HEK293 (cell line): ENCODE data around the gene IL16.

Experiments used
- CTCF ChIA-PET: fragments of 350-600 bp; formaldehyde crosslinking; extraction: SDS; loops from one replicate; lab custom pipeline; 2021; ENCODE audit warnings: antibody characterized with exemption; lab: Yijun Ruan, JAX
- POLR2A ChIA-PET: fragments of 300-600 bp; formaldehyde crosslinking; extraction: SDS; loops from one replicate; lab custom pipeline; 2020; ENCODE audit warnings: antibody characterized with exemption, inconsistent platforms; lab: Yijun Ruan, JAX
- H3K27ac ChIP-seq: fragments of 200-500 bp; sonication (Bioruptor generic); 2 replicates; pipeline ENCODE4 v1.5.1; 2014; ENCODE audit warnings: low read depth, low read length, control low read depth, inconsistent platforms; ENCODE audit errors: extremely low read depth
- H3K36me3 ChIP-seq, 2 experiments: fragments of 200-500 bp in 1 of 2; sonication (Bioruptor generic) in 1 of 2; 1 replicate in 1 of 2; 2 replicates in 1 of 2; pipeline ENCODE4 v1.5.1; 2014 to 2017; ENCODE audit warnings: inconsistent platforms in 2 of 2, low read length in 2 of 2; ENCODE audit not compliant: control insufficient read depth in 2 of 2, insufficient read depth in 1 of 2
- H3K4me1 ChIP-seq: fragments of 200-500 bp; sonication (Bioruptor generic); 2 replicates; pipeline ENCODE4 v1.5.1; 2014; ENCODE audit warnings: mild to moderate bottlenecking, low read length, inconsistent platforms; ENCODE audit not compliant: control insufficient read depth, insufficient read depth
- H3K4me3 ChIP-seq: 2 replicates; pipeline ENCODE4 v1.5.1; 2011; ENCODE audit warnings: low read depth, mild to moderate bottlenecking, control low read depth, low read length, moderate library complexity
- H3K9me3 ChIP-seq: fragments of 200-500 bp; sonication (Bioruptor generic); 2 replicates; pipeline ENCODE4 v1.5.1; 2014; ENCODE audit warnings: low read depth, low read length, inconsistent platforms; ENCODE audit not compliant: control insufficient read depth, insufficient read depth
- KLF17 ChIP-seq: fragments of 450-650 bp; formaldehyde crosslinking; IDR thresholded peaks from 2 replicates; pipeline ENCODE4 v1.5.1; 2016; ENCODE audit warnings: missing biosample characterization, missing genetic modification characterization
- PATZ1 ChIP-seq: fragments of 450-650 bp; formaldehyde crosslinking; IDR thresholded peaks from 2 replicates; pipeline ENCODE4 v1.5.1; 2016; ENCODE audit warnings: missing biosample characterization, missing genetic modification characterization
- REST ChIP-seq: fragments of 450-650 bp; formaldehyde crosslinking; IDR thresholded peaks from 2 replicates; pipeline ENCODE4 v1.5.1; 2016; ENCODE audit warnings: missing biosample characterization, missing genetic modification characterization
- SCRT2 ChIP-seq: fragments of 450-650 bp; formaldehyde crosslinking; IDR thresholded peaks from 2 replicates; pipeline ENCODE4 v1.5.1; 2016; ENCODE audit warnings: missing biosample characterization, missing genetic modification characterization
- ZBTB11 ChIP-seq: fragments of 450-650 bp; formaldehyde crosslinking; conservative IDR thresholded peaks from 2 replicates; pipeline ENCODE4 v1.5.1; 2016; ENCODE audit warnings: low read depth, missing biosample characterization, missing genetic modification characterization
- ZBTB7A ChIP-seq: fragments of 450-650 bp; formaldehyde crosslinking; IDR thresholded peaks from 2 replicates; pipeline ENCODE4 v1.5.1; 2016; ENCODE audit warnings: low read depth, missing biosample characterization, missing genetic modification characterization
- ZFP41 ChIP-seq: fragments of 450-650 bp; formaldehyde crosslinking; IDR thresholded peaks from 2 replicates; pipeline ENCODE4 v1.5.1; 2016; ENCODE audit warnings: missing biosample characterization, missing genetic modification characterization, borderline replicate concordance
- ZIC2 ChIP-seq: fragments of 450-650 bp; formaldehyde crosslinking; IDR thresholded peaks from 2 replicates; pipeline ENCODE4 v1.5.1; 2016; ENCODE audit warnings: missing biosample characterization, missing genetic modification characterization
- ZNF155 ChIP-seq: fragments of 450-650 bp; formaldehyde crosslinking; IDR thresholded peaks from 2 replicates; pipeline ENCODE4 v1.5.1; 2016; ENCODE audit warnings: missing biosample characterization, missing genetic modification characterization
- ZNF354C ChIP-seq: fragments of 450-650 bp; formaldehyde crosslinking; IDR thresholded peaks from 2 replicates; pipeline ENCODE4 v1.5.1; 2016; ENCODE audit warnings: missing biosample characterization, missing genetic modification characterization, low read depth, borderline replicate concordance
- ZNF404 ChIP-seq: fragments of 450-650 bp; formaldehyde crosslinking; IDR thresholded peaks from 2 replicates; pipeline ENCODE4 v1.5.1; 2017; ENCODE audit warnings: missing biosample characterization, missing genetic modification characterization
- ZNF473 ChIP-seq: fragments of 450-650 bp; formaldehyde crosslinking; IDR thresholded peaks from 2 replicates; pipeline ENCODE4 v1.5.1; 2017; ENCODE audit warnings: missing biosample characterization, missing genetic modification characterization
- ZNF514 ChIP-seq: fragments of 450-650 bp; formaldehyde crosslinking; IDR thresholded peaks from 2 replicates; pipeline ENCODE4 v1.5.1; 2016; ENCODE audit warnings: missing biosample characterization, missing genetic modification characterization
- ZNF530 ChIP-seq: fragments of 450-650 bp; formaldehyde crosslinking; IDR thresholded peaks from 2 replicates; pipeline ENCODE4 v1.5.1; 2016; ENCODE audit warnings: low read depth, missing biosample characterization, missing genetic modification characterization
- ZXDB ChIP-seq: fragments of 450-650 bp; formaldehyde crosslinking; IDR thresholded peaks from 2 replicates; pipeline ENCODE4 v1.5.1; 2016; ENCODE audit warnings: missing biosample characterization, missing genetic modification characterization
- TF ChIP-seq, protein P1 (sequence below): fragments of 450-650 bp; formaldehyde crosslinking; IDR thresholded peaks from 2 replicates; pipeline ENCODE4 v1.5.1; 2016; ENCODE audit warnings: missing biosample characterization, missing genetic modification characterization

IL16 gene

GRCh38 chr15:81279621-81280485 is 83.2 kb downstream of the IL16 start:
- CTCF ChIA-PET: interaction anchor here (0.5 to 4.3 kb wide), 5 partner anchors 13 to 144 kb away, joined by 3 to 44 read pairs (median 4); no protein-coding TSS in a partner anchor
- TF ChIP-seq ZNF514 (tag by site-specific recombination): no peak
- no peak for TF ChIP-seq PATZ1 (tag by site-specific recombination)
- TF ChIP-seq ZXDB (tag by site-specific recombination): no peak
- TF ChIP-seq REST: 0 out of 2 replicates have a peak, but pooled peaks have one; percentile 17
- TF ChIP-seq ZNF354C (tag by site-specific recombination): no peak
- no peak for TF ChIP-seq ZNF473 (tag by site-specific recombination)
- H3K4me3 ChIP-seq: no peak overlapping the region
- 0 out of 2 replicates have a peak, but pooled peaks cover 2% of the 10 kb centered on the region for H3K4me1 ChIP-seq
- POLR2A ChIA-PET: interaction anchor here (0.9 kb wide), 1 partner anchor 44 kb away, joined by 3 read pairs; the partner anchor contains the start of gene STARD5
- H3K27ac ChIP-seq: no peak overlapping the region
- H3K36me3 ChIP-seq: no peaks in the 10 kb centered on the region
- no peaks in the 10 kb centered on the region; the same call in 1 of the 2 replicates for H3K9me3 ChIP-seq

DNA sequence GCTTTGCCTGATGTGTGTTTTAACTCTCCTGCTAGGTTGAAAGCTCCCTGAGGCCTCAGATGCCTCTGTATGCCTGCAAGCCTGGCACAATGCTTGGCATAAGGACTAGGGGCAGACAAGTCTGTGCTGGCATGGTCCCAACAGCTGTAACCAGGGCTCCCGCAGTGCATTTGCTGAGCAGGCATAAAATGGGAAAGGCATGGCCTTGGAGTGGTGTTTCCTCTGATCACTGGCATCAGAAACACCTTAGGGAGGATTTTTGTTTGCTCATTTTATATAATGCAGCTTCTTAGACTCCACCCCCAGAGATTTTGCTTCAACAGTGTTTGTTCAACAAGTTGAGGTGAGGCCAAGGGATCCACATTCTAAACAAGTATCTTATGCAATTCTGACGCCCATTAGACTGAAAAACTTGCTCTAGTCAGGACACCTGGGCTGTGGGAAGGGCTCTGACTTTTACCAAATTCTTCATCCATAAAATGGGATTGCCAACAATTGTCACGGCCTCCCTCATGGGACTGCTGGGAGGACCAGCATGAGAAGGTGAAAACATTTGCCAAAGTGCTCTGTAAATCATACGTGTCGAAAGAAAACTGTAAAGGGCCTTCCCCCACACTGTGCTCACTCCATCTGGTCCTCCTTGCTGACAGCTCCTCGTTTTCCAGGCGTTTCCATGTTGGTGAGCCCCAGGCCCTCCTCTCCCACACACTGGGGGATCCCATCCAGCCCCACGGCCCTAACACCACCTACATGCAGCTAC is 84.2 kb downstream of the IL16 start:
- no peaks in the 10 kb centered on the region; the same call in 1 of the 2 replicates for H3K9me3 ChIP-seq
- ChIA-PET CTCF (interaction anchor here (0.5 to 4.3 kb wide), 5 partner anchors 14 to 130 kb away, joined by 3 to 44 read pairs (median 4); no protein-coding TSS in a partner anchor), POLR2A (interaction anchor here (0.9 kb wide), 1 partner anchor 43 kb away, joined by 3 read pairs; the partner anchor contains the start of gene STARD5)
- no peak for TF ChIP-seq ZNF404 (tag by site-specific recombination)
- TF ChIP-seq SCRT2: peak; percentile 41
- no peak for TF ChIP-seq ZNF530
- no peak for TF ChIP-seq ZFP41 (tag by site-specific recombination)
- TF ChIP-seq ZNF155: no peak
- no peak for TF ChIP-seq KLF17
- TF ChIP-seq ZIC2 (tag by site-specific recombination): 0 out of 2 replicates have a peak, but pooled peaks have one; percentile 6
- no peak for TF ChIP-seq ZBTB11 (tag by site-specific recombination)
- TF ChIP-seq ZBTB7A (tag by site-specific recombination): no peak
- TF ChIP-seq, protein P1, sequence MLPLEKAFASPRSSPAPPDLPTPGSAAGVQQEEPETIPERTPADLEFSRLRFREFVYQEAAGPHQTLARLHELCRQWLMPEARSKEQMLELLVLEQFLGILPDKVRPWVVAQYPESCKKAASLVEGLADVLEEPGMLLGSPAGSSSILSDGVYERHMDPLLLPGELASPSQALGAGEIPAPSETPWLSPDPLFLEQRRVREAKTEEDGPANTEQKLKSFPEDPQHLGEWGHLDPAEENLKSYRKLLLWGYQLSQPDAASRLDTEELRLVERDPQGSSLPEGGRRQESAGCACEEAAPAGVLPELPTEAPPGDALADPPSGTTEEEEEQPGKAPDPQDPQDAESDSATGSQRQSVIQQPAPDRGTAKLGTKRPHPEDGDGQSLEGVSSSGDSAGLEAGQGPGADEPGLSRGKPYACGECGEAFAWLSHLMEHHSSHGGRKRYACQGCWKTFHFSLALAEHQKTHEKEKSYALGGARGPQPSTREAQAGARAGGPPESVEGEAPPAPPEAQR (tag by site-specific recombination): no peak
- no peak overlapping the region for H3K4me3 ChIP-seq
- no peaks in the 10 kb centered on the region for H3K36me3 ChIP-seq
- H3K27ac ChIP-seq: no peak overlapping the region
- 0 out of 2 replicates have a peak, but pooled peaks cover 2% of the 10 kb centered on the region for H3K4me1 ChIP-seq
